IMR-90 (cell line): ENCODE results near the gene TFIP11.

Source experiments
- CHD1 ChIP-seq: IDR thresholded peaks from 2 replicates; pipeline ENCODE4 v1.6.1; 2012; ENCODE audit warnings: low read depth, low read length, improper control_type of control experiment
- CTCF ChIP-seq: conservative IDR thresholded peaks from 2 replicates; pipeline ENCODE4 v1.5.1; 2012; ENCODE audit warnings: mild to moderate bottlenecking, low read depth, low read length, improper control_type of control experiment
- FOS ChIP-seq: fragments of 150-350 bp; IDR thresholded peaks from 2 replicates; pipeline ENCODE4 v1.6.1; 2016; ENCODE audit warnings: low read depth, low read length
- POLR2A ChIP-seq: IDR thresholded peaks from 2 replicates; pipeline ENCODE4 v1.6.1; 2012; ENCODE audit warnings: mild to moderate bottlenecking, low read depth, low read length
- RAD21 ChIP-seq: IDR thresholded peaks from 2 replicates; pipeline ENCODE4 v1.6.1; 2012; ENCODE audit warnings: low read length, improper control_type of control experiment
- RCOR1 ChIP-seq: IDR thresholded peaks from 2 replicates; pipeline ENCODE4 v1.6.1; 2012; ENCODE audit warnings: mild to moderate bottlenecking, low read length, improper control_type of control experiment; ENCODE audit not compliant: insufficient replicate concordance
- SMC3 ChIP-seq: fragments of 150-350 bp; IDR thresholded peaks from 2 replicates; pipeline ENCODE4 v1.6.1; 2016; ENCODE audit warnings: low read depth, mild to moderate bottlenecking, antibody characterized with exemption, low read length, moderate library complexity

GRCh38 chr22:26450453-26451185, 61.7 kb downstream of the TFIP11 start:
- TF ChIP-seq RCOR1 = no peak
- no peak for TF ChIP-seq CTCF
- TF ChIP-seq POLR2A = no peak
- no peak for TF ChIP-seq FOS
- no peak for TF ChIP-seq CHD1
- TF ChIP-seq RAD21 = no peak
- no peak for TF ChIP-seq SMC3
